ENCODE measurements around the gene MUC13.

Gene MUC13

GRCh38 chr3:124951511-124952281 is 17.1 kb upstream of the MUC13 start:
- Histone ChIP-seq H3K36me3 (ENCODE audit: control insufficient read depth, insufficient read depth, low read length) (no peaks in the 10 kb centered on the region), H3K9ac (no peak overlapping the region), H3K9me3 (ENCODE audit: control insufficient read depth, low read length) (no peaks in the 10 kb centered on the region), H3K4me3 (ENCODE audit: low read depth, low read length) (no peak overlapping the region), H3K27me3 (ENCODE audit: control insufficient read depth, insufficient read depth, low read length) (no peaks in the 10 kb centered on the region), H2AFZ (no peak overlapping the region), H3K4me2 (ENCODE audit: low read length) (no peak overlapping the region), H3K79me2 (no peaks in the 10 kb centered on the region), H3K4me1 (no peaks in the 10 kb centered on the region), H3K27ac (no peak overlapping the region)
- TF ChIP-seq CTCF (IDR thresholded peaks at IDR 0.05) = no peak

- H3K27ac ChIP-seq = no peak overlapping the region
- no peak overlapping the region for H3K4me2 ChIP-seq (ENCODE audit: low read length)
- TF ChIP-seq CTCF (IDR thresholded peaks at IDR 0.05) = no peak
- H3K36me3 ChIP-seq (ENCODE audit: control insufficient read depth, insufficient read depth, low read length) = no peaks in the 10 kb centered on the region
- H2AFZ ChIP-seq = no peak overlapping the region
- H3K27me3 ChIP-seq (ENCODE audit: control insufficient read depth, insufficient read depth, low read length) = no peaks in the 10 kb centered on the region
- H3K79me2 ChIP-seq = no peaks in the 10 kb centered on the region
- no peaks in the 10 kb centered on the region for H3K4me1 ChIP-seq
- no peaks in the 10 kb centered on the region for H3K9me3 ChIP-seq (ENCODE audit: control insufficient read depth, low read length)
- no peak overlapping the region for H3K9ac ChIP-seq
- no peak overlapping the region for H3K4me3 ChIP-seq (ENCODE audit: low read depth, low read length)
Observed at GRCh38 chr3:124950026-124950425, 15.5 kb upstream of the MUC13 start.

DNA sequence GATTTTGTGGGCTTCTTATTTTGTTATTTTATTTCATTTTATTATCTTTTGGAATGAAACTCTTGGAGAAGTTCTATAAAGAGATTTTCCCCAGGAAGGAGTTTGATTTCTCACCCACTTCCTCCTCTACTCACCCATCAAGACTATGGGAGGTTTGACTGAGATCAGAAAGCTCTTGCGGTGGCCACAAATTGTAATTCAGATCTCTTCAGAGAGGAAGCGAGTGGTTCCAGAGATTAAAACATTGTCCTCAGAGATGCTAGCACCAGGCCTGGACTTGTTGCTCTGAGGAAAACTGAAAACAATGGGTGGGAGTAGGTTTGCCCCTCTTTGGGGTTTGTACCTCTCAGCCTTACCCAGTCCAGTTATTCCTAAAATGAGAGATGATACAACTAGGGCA is 8.1 kb upstream of the MUC13 start:
- Histone ChIP-seq H3K27ac (no peak overlapping the region), H3K9ac (no peak overlapping the region), H3K4me1 (no peaks in the 10 kb centered on the region), H3K4me3 (ENCODE audit: low read depth, low read length) (no peak overlapping the region), H3K4me2 (ENCODE audit: low read length) (no peak overlapping the region), H3K9me3 (ENCODE audit: control insufficient read depth, low read length) (no peaks in the 10 kb centered on the region), H2AFZ (no peak overlapping the region), H3K36me3 (ENCODE audit: control insufficient read depth, insufficient read depth, low read length) (no peaks in the 10 kb centered on the region), H3K27me3 (ENCODE audit: control insufficient read depth, insufficient read depth, low read length) (no peaks in the 10 kb centered on the region), H3K79me2 (no peaks in the 10 kb centered on the region)
- TF ChIP-seq CTCF (IDR thresholded peaks at IDR 0.05) = no peak

- Histone ChIP-seq H3K9me3 (ENCODE audit: control insufficient read depth, low read length) (no peaks in the 10 kb centered on the region), H3K4me2 (ENCODE audit: low read length) (no peak overlapping the region)
- TF ChIP-seq CTCF (IDR thresholded peaks at IDR 0.05) = no peak
Observed at GRCh38 chr3:124941771-124942170, 7.2 kb upstream of the MUC13 start.

DNA sequence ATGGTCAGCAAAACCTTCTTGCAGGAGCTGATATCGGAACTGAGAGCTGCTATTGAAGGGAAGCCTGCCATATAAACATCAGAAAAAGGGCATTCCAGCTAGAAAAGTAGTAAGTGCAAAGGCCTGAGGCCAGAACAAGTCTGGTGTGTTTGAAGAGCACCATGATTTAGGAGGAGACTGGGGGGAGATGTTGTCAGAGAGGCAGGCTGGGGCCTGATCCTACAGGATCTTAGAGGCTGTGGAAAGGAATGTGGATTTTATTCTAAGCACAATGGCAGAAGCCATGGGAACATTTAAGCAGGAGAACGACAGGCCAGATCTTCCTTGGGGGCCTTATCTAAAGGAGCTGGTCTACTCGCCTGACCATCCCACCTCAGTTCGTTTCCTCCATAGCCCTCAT is 5.1 kb upstream of the MUC13 start:
- H3K4me2 ChIP-seq (ENCODE audit: low read length) = no peak overlapping the region
- no peaks in the 10 kb centered on the region for H3K27me3 ChIP-seq (ENCODE audit: control insufficient read depth, insufficient read depth, low read length)
- no peak overlapping the region for H3K27ac ChIP-seq
- H3K4me3 ChIP-seq (ENCODE audit: low read depth, low read length) = no peak overlapping the region
- no peak overlapping the region for H2AFZ ChIP-seq
- H3K36me3 ChIP-seq (ENCODE audit: control insufficient read depth, insufficient read depth, low read length) = no peaks in the 10 kb centered on the region
- no peaks in the 10 kb centered on the region for H3K4me1 ChIP-seq
- H3K79me2 ChIP-seq = no peaks in the 10 kb centered on the region
- no peaks in the 10 kb centered on the region for H3K9me3 ChIP-seq (ENCODE audit: control insufficient read depth, low read length)
- H3K9ac ChIP-seq = no peak overlapping the region
- no peak for TF ChIP-seq CTCF (IDR thresholded peaks at IDR 0.05)

More at GRCh38 chr3:124941771-124942170, 7.2 kb upstream of the MUC13 start:
- H3K4me3 ChIP-seq (ENCODE audit: low read depth, low read length) = no peak overlapping the region
- H3K27me3 ChIP-seq (ENCODE audit: control insufficient read depth, insufficient read depth, low read length) = no peaks in the 10 kb centered on the region
- H3K9ac ChIP-seq = no peak overlapping the region
- H3K4me1 ChIP-seq = no peaks in the 10 kb centered on the region
- H2AFZ ChIP-seq = no peak overlapping the region
- no peak overlapping the region for H3K27ac ChIP-seq
- no peaks in the 10 kb centered on the region for H3K79me2 ChIP-seq
- no peaks in the 10 kb centered on the region for H3K36me3 ChIP-seq (ENCODE audit: control insufficient read depth, insufficient read depth, low read length)
